Measurements from ENCODE around the gene AAMDC. TPM values are rescaled to one million over a fixed set of nuclear protein-coding genes. Genes with fewer than 3 reads are reported as not detected.

The AAMDC gene
- total and polyA plus RNA-seq, 5 experiments from 2014 or later: 5.2 to 31.5 (median 18.3) TPM

DNA sequence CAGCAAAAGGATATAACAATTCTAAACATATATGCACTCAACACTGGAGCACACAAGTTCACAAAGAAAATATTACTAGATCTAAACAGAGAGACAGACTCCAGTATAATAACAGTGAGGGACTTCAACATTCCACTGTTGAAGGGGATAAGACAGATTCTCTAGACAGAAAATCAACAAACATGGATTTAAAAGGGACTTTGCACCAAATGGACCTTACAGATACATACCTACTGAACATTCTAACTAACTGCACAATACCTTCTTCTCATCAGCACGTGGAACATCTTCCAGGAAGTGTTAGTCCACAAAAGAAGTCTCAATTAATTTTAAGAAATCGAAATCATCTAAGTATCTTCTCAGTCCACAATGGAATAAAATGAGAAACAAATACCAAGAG is 27.0 kb upstream of the AAMDC start:
- H3K4me1 Mint-ChIP-seq: peaks cover 55 to 93% (median 91%) of the 10 kb centered on the region in 4 donors
- H3K36me3 Mint-ChIP-seq: peaks cover 27 to 52% (median 35%) of the 10 kb centered on the region in 3 donors
- no peaks in the 10 kb centered on the region for H3K27me3 Mint-ChIP-seq
- peaks cover 0 to 11% (median 2%) of the 10 kb centered on the region in 9 donors for H3K9me3 Mint-ChIP-seq
- peak overlapping the region in 4 of 10 donors; percentile 4 to 41 (median 19) for H3K4me3 Mint-ChIP-seq
- POLR2A ChIA-PET: no interaction called here
- H3K27ac Mint-ChIP-seq: peak overlapping the region in 4 of 10 donors; percentile 6 to 43 (median 18)
- no peak for DNase-seq
- ATAC-seq: no peak

DNA sequence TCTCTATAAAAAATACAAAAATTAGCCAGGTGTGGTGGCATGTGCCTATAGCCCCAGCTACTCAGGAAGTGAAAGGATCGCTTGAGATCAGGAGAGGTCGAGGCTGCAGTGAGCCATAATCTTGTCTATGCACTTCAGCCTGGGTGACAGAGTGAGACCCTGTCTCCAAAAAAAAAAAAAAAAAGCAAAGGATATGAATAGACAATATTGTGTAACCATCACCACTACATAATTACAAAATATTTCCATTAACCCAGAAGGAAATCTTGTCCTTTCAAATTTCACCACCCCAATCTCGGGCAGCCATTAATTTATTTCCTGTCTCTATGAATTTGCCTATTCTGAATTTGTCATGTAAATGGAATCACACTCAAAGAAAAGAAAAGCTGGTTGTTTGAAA is 21.6 kb upstream of the AAMDC start:
- peaks cover 0 to 28% (median 6%) of the 10 kb centered on the region in 3 donors for H3K36me3 Mint-ChIP-seq
- ATAC-seq: no peak
- peaks cover 48 to 86% (median 82%) of the 10 kb centered on the region in 4 donors for H3K4me1 Mint-ChIP-seq
- peaks cover 0 to 2% (median 0%) of the 10 kb centered on the region in 9 donors for H3K9me3 Mint-ChIP-seq
- H3K27me3 Mint-ChIP-seq: no peaks in the 10 kb centered on the region
- no peak for DNase-seq
- peak overlapping the region in 4 of 10 donors; percentile 27 to 55 (median 40) for H3K27ac Mint-ChIP-seq
- POLR2A ChIA-PET: no interaction called here
- no peak overlapping the region for H3K4me3 Mint-ChIP-seq

DNA sequence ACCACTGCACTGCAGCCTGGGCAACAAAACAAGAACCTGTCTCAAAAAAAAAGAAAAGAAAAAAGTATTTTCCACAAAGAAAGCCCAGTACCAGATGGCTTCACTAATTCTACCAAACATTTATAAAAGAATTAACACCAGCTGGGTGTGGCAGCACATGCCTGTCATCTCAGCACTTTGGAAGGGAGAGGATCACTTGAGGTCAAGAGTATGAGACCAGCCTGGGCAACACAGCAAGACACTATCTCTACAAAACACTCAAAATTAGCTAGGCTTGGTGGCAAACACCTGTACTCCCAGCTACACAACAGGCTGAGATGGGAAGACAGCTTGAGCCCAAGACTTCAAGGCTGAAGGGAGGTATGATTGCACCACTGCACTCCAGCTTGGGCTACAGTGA is 20.5 kb upstream of the AAMDC start:
- ATAC-seq (no peak), DNase-seq (no peak)
- H3K36me3 Mint-ChIP-seq: peaks cover 0 to 35% (median 6%) of the 10 kb centered on the region in 3 donors
- POLR2A ChIA-PET: interaction anchor here (0.7 kb wide), 1 partner anchor 12 kb away, joined by 3 read pairs; no protein-coding TSS in a partner anchor
- H3K4me1 Mint-ChIP-seq: peaks cover 40 to 82% (median 79%) of the 10 kb centered on the region in 4 donors
- H3K9me3 Mint-ChIP-seq: peaks cover 0 to 2% (median 0%) of the 10 kb centered on the region in 9 donors
- H3K27ac Mint-ChIP-seq: peak overlapping the region in 6 of 10 donors; percentile 2 to 77 (median 26)
- H3K27me3 Mint-ChIP-seq: no peaks in the 10 kb centered on the region
- H3K4me3 Mint-ChIP-seq: peak overlapping the region in 2 of 10 donors; percentile 2 to 40

DNA sequence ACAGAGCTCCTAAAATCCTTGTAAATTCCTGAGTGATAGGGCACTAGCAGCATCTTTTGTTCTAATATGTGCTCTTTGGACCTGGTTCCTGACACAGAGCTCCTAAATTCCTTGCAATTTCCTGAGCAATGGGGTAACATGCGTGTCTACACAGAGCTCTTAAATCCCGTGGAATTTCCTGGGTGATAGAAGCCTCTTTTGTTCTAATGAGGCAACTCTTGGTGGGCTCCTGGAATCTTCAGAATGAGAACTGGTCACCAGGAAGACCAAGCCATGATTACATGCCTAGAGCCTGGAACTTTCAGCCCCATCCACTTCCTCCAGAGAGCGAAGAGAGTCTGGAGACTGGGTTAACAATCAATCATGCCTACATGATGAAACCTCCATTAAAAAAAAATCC is 19.5 kb upstream of the AAMDC start:
- DNase-seq (no peak), ATAC-seq (no peak)
- Mint-ChIP-seq H3K4me3 (peak overlapping the region in 1 of 10 donors; percentile 24), H3K27ac (peak overlapping the region in 7 of 10 donors; percentile 1 to 87 (median 29)), H3K4me1 (peaks cover 37 to 80% (median 76%) of the 10 kb centered on the region in 4 donors), H3K9me3 (peaks cover 0 to 2% (median 0%) of the 10 kb centered on the region in 9 donors), H3K36me3 (peaks cover 0 to 37% (median 6%) of the 10 kb centered on the region in 3 donors), H3K27me3 (no peaks in the 10 kb centered on the region)
- POLR2A ChIA-PET: no interaction called here

DNA sequence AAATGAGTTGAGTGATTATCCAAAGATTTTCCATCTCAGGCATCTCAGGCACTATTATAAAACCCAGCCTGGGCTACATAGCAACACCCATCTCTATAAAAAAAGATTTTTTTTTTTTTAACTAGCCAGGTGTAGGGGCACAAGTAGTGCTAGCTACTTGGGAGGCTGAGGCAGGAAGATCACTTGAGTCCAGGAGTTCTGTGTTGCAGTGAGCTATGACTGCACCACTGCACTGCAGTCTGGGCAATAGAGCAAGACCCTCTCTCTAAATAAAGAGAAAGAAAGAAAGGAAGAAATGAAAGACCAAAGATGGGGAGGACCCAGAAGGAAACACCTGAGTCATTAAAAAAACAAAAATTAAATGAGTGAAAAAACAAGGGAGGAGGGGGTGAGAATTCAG is 14.5 kb upstream of the AAMDC start:
- H3K4me1 Mint-ChIP-seq: peaks cover 30 to 75% (median 70%) of the 10 kb centered on the region in 4 donors
- ATAC-seq: no peak
- POLR2A ChIA-PET: no interaction called here
- peak overlapping the region in 4 of 10 donors; percentile 17 to 57 (median 37) for H3K27ac Mint-ChIP-seq
- peaks cover 3 to 43% (median 7%) of the 10 kb centered on the region in 3 donors for H3K36me3 Mint-ChIP-seq
- DNase-seq: no peak
- no peaks in the 10 kb centered on the region for H3K27me3 Mint-ChIP-seq
- H3K9me3 Mint-ChIP-seq: no peaks in the 10 kb centered on the region
- H3K4me3 Mint-ChIP-seq: peak overlapping the region in 2 of 10 donors; percentile 4 to 48

DNA sequence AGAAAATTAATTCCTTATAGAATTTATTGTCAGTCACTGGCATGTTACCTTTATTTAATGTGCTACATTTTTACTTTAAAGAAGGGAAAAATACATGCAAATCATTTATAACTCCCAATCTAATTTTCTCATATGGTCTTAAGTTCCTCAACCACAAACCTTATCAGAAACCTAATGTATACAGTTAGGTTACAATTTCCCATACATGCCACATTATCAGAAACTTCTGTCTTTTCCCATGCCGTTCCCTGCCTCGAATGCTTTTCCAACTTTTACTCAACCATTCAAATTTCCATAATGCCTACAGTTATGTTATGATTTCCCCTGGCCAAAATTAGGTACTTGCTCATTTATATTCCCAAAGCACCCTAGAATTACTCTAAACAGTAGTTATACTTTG is 14.0 kb upstream of the AAMDC start:
- DNase-seq (no peak), ATAC-seq (no peak)
- H3K27ac Mint-ChIP-seq: peak overlapping the region in 4 of 10 donors; percentile 16 to 26 (median 16)

DNA sequence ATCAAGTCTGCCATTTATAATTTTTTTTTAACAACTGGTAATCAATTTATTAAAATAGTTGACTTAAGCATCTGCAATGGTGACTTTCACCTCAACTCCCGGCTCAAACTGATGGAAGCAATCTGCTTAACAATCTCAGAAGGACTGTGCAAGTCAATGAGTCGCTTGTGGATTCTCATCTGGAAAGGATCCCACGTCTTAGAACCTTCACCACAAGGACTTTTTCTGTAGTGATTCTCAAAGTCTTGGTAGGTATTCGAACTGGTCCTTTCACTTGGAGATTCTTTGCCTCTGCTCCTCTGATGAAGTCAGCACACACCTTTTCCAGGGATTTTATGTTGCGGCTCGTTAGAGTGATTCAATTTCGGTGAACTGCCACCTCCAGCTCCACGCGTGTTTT is 7.7 kb upstream of the AAMDC start:
- Mint-ChIP-seq H3K4me1 (peaks cover 24 to 75% (median 72%) of the 10 kb centered on the region in 4 donors), H3K9me3 (peaks cover 0 to 9% (median 0%) of the 10 kb centered on the region in 9 donors), H3K27ac (no peak overlapping the region), H3K4me3 (peak overlapping the region in 3 of 10 donors; percentile 4 to 45 (median 18)), H3K27me3 (no peaks in the 10 kb centered on the region), H3K36me3 (peaks cover 9 to 48% (median 26%) of the 10 kb centered on the region in 3 donors)
- POLR2A ChIA-PET: no interaction called here
- no peak for ATAC-seq
- no peak for DNase-seq

More for the DNA sequence above, 14.0 kb upstream of the AAMDC start:
- H3K27me3 Mint-ChIP-seq: no peaks in the 10 kb centered on the region
- H3K36me3 Mint-ChIP-seq: peaks cover 5 to 48% (median 9%) of the 10 kb centered on the region in 3 donors
- peaks cover 29 to 74% (median 71%) of the 10 kb centered on the region in 4 donors for H3K4me1 Mint-ChIP-seq
- H3K4me3 Mint-ChIP-seq: peak overlapping the region in 2 of 10 donors; percentile 1 to 4
- POLR2A ChIA-PET: no interaction called here
- no peaks in the 10 kb centered on the region for H3K9me3 Mint-ChIP-seq

DNA sequence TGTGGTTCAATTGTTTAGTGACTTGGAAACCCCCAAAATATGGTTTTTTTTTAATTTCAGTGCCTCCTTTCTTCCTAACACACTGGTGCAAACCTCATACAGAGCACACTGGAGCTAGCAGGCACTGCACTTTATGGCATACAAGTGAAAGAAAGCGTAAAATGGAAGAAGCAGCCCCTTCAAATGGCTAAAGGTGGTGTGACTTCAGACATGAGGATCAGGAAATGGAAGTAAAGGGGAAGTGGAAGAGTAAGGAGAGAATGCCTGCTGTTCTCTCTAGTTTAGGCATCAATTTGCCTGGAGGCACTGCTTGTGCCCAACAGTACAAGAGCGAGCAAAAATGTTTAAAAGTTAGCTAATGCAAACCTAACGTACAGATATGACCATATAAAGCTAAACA is 6.1 kb upstream of the AAMDC start:
- H3K9me3 Mint-ChIP-seq: peaks cover 0 to 9% (median 0%) of the 10 kb centered on the region in 9 donors
- H3K27ac Mint-ChIP-seq: peak overlapping the region in 3 of 10 donors; percentile 0 to 55 (median 13)
- H3K36me3 Mint-ChIP-seq: peaks cover 9 to 48% (median 22%) of the 10 kb centered on the region in 3 donors
- ATAC-seq (no peak), DNase-seq (no peak)
- H3K4me3 Mint-ChIP-seq: peak overlapping the region in 4 of 10 donors; percentile 7 to 41 (median 14)
- H3K27me3 Mint-ChIP-seq: no peaks in the 10 kb centered on the region
- POLR2A ChIA-PET: no interaction called here
- peaks cover 24 to 76% (median 74%) of the 10 kb centered on the region in 4 donors for H3K4me1 Mint-ChIP-seq

DNA sequence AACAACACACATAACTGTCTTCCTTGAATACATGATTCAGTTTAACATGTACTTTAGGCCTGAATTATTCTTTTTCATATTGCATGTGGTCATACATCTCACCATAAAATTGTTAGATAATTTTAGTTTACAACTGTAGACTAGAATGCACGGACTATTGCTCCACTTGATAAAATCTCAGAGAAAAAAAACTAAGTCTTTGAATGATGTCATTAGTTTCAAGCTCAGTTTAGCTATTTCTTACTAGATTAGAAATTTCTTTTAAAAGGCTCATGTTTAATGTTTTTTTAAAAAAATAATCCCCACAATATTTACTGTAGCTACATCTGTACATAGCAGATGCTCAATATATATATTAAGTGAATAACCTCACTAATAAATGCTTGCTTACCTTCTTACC is 5.5 kb upstream of the AAMDC start:
- no peak for DNase-seq
- ATAC-seq: no peak
- no peak overlapping the region for H3K27ac Mint-ChIP-seq
- H3K4me1 Mint-ChIP-seq: peaks cover 19 to 71% (median 68%) of the 10 kb centered on the region in 4 donors
- peaks cover 9 to 42% (median 21%) of the 10 kb centered on the region in 3 donors for H3K36me3 Mint-ChIP-seq
- H3K27me3 Mint-ChIP-seq: no peaks in the 10 kb centered on the region
- peaks cover 0 to 9% (median 0%) of the 10 kb centered on the region in 9 donors for H3K9me3 Mint-ChIP-seq
- POLR2A ChIA-PET: no interaction called here
- peak overlapping the region in 6 of 10 donors; percentile 4 to 47 (median 17) for H3K4me3 Mint-ChIP-seq

DNA sequence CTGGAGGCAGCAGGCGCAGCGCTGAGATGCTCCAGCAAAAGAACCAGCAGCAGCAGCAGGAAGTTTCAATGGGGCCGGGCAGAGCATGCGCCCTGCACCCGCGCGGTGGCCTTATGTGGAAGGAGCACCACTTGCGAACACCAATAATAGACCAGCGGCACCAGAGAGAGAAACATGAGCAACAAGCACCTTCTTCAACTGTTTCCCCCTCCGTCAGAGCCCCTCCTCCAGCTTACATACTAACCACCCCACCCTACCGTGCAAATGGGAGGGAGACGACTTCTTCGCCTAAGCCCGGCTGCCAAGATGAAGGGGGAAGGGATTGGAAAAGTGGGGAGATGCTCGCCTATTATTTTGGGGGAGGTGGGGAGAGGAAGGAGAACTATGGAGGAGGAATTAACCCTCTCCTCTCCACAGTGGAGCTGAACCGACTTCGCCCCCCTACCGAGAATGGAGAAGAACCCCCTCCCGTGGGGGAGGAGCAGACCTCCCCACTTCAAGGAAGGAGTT is 1.5 kb upstream of the AAMDC start:
- DNase-seq (peak; percentile 74 to 92 (median 83)), ATAC-seq (peak; percentile 67 to 73)
- POLR2A ChIA-PET: interaction anchor here (0.6 to 2.3 kb wide), 5 partner anchors 14 to 1375 kb away, joined by 3 to 35 read pairs (median 4); partner anchors contain the start of genes EMSY and INTS4
- no peaks in the 10 kb centered on the region for H3K27me3 Mint-ChIP-seq
- H3K36me3 Mint-ChIP-seq: peaks cover 4 to 10% (median 5%) of the 10 kb centered on the region in 3 donors
- peak overlapping the region; percentile 92 to 99 (median 98) for H3K27ac Mint-ChIP-seq
- peak overlapping the region; percentile 87 to 100 (median 98) for H3K4me3 Mint-ChIP-seq
- peaks cover 24 to 58% (median 50%) of the 10 kb centered on the region in 4 donors for H3K4me1 Mint-ChIP-seq
- H3K9me3 Mint-ChIP-seq: peaks cover 0 to 8% (median 0%) of the 10 kb centered on the region in 9 donors

DNA sequence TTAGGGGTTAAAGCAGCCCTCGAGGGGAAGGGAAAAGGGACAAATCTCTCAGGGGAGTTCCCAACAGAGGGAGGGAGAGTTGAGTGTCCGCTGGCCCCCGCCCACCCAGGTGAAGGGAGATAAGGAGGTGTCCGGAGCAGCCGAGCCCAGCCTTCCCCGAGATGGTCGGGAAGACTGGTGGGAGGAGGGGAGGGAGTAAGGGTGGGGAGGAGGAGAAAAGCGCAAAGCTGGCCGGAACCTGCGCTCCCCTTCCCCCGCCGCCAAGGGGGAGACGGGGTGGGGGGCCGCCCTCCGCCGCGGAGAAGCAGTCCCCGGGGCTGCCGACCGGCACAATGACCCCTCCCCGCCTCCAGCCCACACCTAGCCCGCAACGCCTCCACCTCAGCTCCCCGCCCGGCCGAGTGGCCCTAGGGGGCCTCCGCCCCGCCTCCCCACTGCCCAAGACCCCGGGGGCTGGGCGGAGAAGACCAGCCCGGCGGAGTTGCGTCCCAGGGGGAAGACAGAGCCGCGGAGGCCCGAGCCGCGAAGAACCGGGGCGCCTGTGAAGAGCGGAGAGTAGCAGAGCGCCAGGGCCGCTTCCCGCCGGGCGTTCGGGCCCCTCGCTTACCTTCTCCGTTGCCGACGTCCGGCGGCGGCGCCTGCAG is 901 bp upstream of the AAMDC start:
- peak overlapping the region; percentile 87 to 100 (median 100) for H3K4me3 Mint-ChIP-seq
- peaks cover 0 to 2% (median 0%) of the 10 kb centered on the region in 9 donors for H3K9me3 Mint-ChIP-seq
- ATAC-seq (peak; percentile 1 to 9), DNase-seq (peak in 7 of 10 donors; percentile 17 to 64 (median 29))
- H3K27ac Mint-ChIP-seq: peak overlapping the region; percentile 92 to 99 (median 98)
- H3K36me3 Mint-ChIP-seq: peaks cover 0 to 10% (median under 1%) of the 10 kb centered on the region in 3 donors
- H3K27me3 Mint-ChIP-seq: no peaks in the 10 kb centered on the region
- peaks cover 20 to 53% (median 46%) of the 10 kb centered on the region in 4 donors for H3K4me1 Mint-ChIP-seq
- POLR2A ChIA-PET: interaction anchor here (0.6 to 2.3 kb wide), 6 partner anchors 13 to 1375 kb away, joined by 3 to 35 read pairs (median 4); partner anchors contain the start of genes EMSY, INTS4 and NDUFC2

DNA sequence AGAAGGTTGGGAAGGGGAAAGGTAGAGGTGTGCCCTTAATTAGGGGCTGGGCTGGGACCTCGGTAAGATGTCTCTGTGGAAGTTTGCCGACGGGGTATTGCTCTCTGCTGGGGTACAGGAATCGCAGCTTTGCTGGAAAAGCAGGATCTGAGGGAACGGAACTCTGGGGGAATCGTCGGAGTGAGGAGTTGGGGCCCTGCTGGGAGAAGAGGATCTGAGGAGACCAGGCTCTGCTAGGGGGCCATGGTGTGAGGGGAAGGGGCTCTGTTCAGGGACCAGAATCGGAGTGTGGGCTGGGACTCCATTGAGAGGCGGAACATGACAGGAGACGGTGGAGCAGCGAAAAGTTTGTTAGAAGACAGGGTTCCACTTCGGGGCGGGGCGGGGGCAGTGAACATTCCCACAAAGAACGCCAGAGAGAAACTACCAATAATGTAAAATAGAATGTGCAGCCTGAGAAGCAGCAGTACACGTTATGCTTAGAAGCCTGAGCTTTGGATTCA is 456 bp downstream of the AAMDC start:
- ATAC-seq (no peak), DNase-seq (peak in 6 of 10 donors; percentile 2 to 19 (median 10))
- H3K4me3 Mint-ChIP-seq: peak overlapping the region; percentile 87 to 100 (median 100)
- H3K4me1 Mint-ChIP-seq: peaks cover 17 to 42% (median 35%) of the 10 kb centered on the region in 4 donors
- H3K27me3 Mint-ChIP-seq: no peaks in the 10 kb centered on the region
- no peaks in the 10 kb centered on the region for H3K9me3 Mint-ChIP-seq
- POLR2A ChIA-PET: no interaction called here
- H3K36me3 Mint-ChIP-seq: peaks cover 0 to 5% (median 0%) of the 10 kb centered on the region in 3 donors
- peak overlapping the region; percentile 79 to 99 (median 96) for H3K27ac Mint-ChIP-seq

Measured in naive thymus-derived CD8-positive, alpha-beta T cell (primary cell).